Smooth muscle cell (in vitro differentiated cells): ENCODE data around the gene C1R. TPM values are rescaled to one million over a fixed set of nuclear protein-coding genes. Genes with fewer than 3 reads are reported as not detected.
"Not testable (repeated sequence)": the region's sequence is repeated elsewhere in the genome, so short reads cannot be mapped to it uniquely, and the experiment has no call there.

Experiments
- DNase-seq: peaks from one replicate; lab custom pipeline; 2025; ENCODE audit not compliant: unreplicated experiment; lab: John Stamatoyannopoulos, UW
- H2AFZ ChIP-seq: fragments of 200-600 bp; sonication (generic); 2 replicates; pipeline ENCODE4 v1.6.0; 2016; ENCODE audit warnings: antibody characterized with exemption, low read depth, mild to moderate bottlenecking
- H3F3A ChIP-seq: fragments of 200-600 bp; sonication (generic); 2 replicates; pipeline ENCODE4 v1.6.0; 2017; ENCODE audit warnings: antibody characterized with exemption, low read depth
- H3K27ac ChIP-seq: fragments of 200-600 bp; sonication (generic); 2 replicates; pipeline ENCODE4 v1.5.1; 2016; ENCODE audit warnings: low read depth, mild to moderate bottlenecking
- H3K27me3 ChIP-seq: fragments of 200-600 bp; sonication (generic); 2 replicates; pipeline ENCODE4 v1.6.1; 2016; ENCODE audit warnings: low read depth, mild to moderate bottlenecking
- H3K36me3 ChIP-seq: fragments of 200-600 bp; sonication (generic); 2 replicates; pipeline ENCODE4 v1.5.1; 2016; ENCODE audit warnings: low read depth
- H3K4me1 ChIP-seq: fragments of 200-600 bp; sonication (generic); 2 replicates; pipeline ENCODE4 v1.5.1; 2016; ENCODE audit warnings: low read depth
- H3K4me2 ChIP-seq: fragments of 200-600 bp; sonication (generic); 2 replicates; pipeline ENCODE4 v1.6.0; 2016; ENCODE audit warnings: mild to moderate bottlenecking
- H3K4me3 ChIP-seq: fragments of 200-600 bp; sonication (generic); 2 replicates; pipeline ENCODE4 v1.5.1; 2016; ENCODE audit warnings: mild to moderate bottlenecking
- H3K79me2 ChIP-seq: fragments of 200-600 bp; sonication (generic); 2 replicates; pipeline ENCODE4 v1.6.0; 2016; ENCODE audit warnings: low read depth, mild to moderate bottlenecking
- H3K9ac ChIP-seq: fragments of 200-600 bp; sonication (generic); 2 replicates; pipeline ENCODE4 v1.6.0; 2016; ENCODE audit warnings: low read depth
- H3K9me3 ChIP-seq: fragments of 200-600 bp; sonication (generic); replicated peaks from 2 replicates; pipeline ENCODE4 v1.5.1; 2016; ENCODE audit warnings: low read depth
- H4K20me1 ChIP-seq: fragments of 200-600 bp; sonication (generic); 2 replicates; pipeline ENCODE4 v1.6.0; 2016; ENCODE audit warnings: low read depth
- CTCF ChIP-seq: fragments of 200-600 bp; sonication (generic); IDR thresholded peaks from 2 replicates; pipeline ENCODE4 v1.5.1; 2017; ENCODE audit warnings: borderline replicate concordance, mild to moderate bottlenecking, antibody characterized with exemption; ENCODE audit not compliant: insufficient read depth, poor library complexity, severe bottlenecking
- WGBS: methylation state at CpG from one replicate; pipeline ENCODE4 v1.1.7; 2016; ENCODE audit warnings: low lambda C conversion rate; 5-methylcytosine and 5-hydroxymethylcytosine counted together
- polyA plus RNA-seq: library from polyadenylated mRNA; unstranded; fragments of >200 nt; fragmentation: Nextera tagmentation; extraction: Ambion mirVana; gene quantifications from 2 replicates; pipeline ENCODE4 v1.2.1, GENCODE V29; 2016
- total RNA-seq: library from RNA; depleted of rRNA; stranded (reverse); fragments of >200 nt; gene quantifications from 2 replicates; pipeline ENCODE4 v1.2.3, GENCODE V29; 2014

The C1R gene
- total and polyA plus RNA-seq, 2 experiments from 2014 or later, result 51.2 to 83.8 TPM

GRCh38 chr12:7108796-7109571, 16.7 kb upstream of the C1R start, which contains the start of gene C1RL:
Gene C1RL, minus strand, starts transcription at chr12:7109214. Its CDS starts 34 bp downstream, at chr12:7109180.
- WGBS, result 24% methylated on average over 20 of the region's 23 CpGs
- Histone ChIP-seq H3K9ac (peak within 1 kb of the TSS; percentile 82), H3K4me2 (peak within 1 kb of the TSS; percentile 99), H3K9me3 (no peaks in the 10 kb centered on the region), H3K27me3 (no peaks in the 10 kb centered on the region), H3K4me3 (peak within 1 kb of the TSS; percentile 83), H3K4me1 (no peaks in the 10 kb centered on the region), H3F3A (no peaks in the 10 kb centered on the region), H3K36me3 (no peaks in the 10 kb centered on the region), H2AFZ (peak within 1 kb of the TSS; percentile 96), H3K27ac (peak within 1 kb of the TSS; percentile 52), H4K20me1 (peaks cover 5% of the 10 kb centered on the region), H3K79me2 (peaks cover 14% of the 10 kb centered on the region)
- peak; percentile 94 for TF ChIP-seq CTCF
- DNase-seq, result peak; percentile 61

GRCh38 chr12:7108003-7108795, 16.0 kb upstream of the C1R start:
- no peak for TF ChIP-seq CTCF
- Histone ChIP-seq H3K36me3 (no peaks in the 10 kb centered on the region), H3K4me1 (no peaks in the 10 kb centered on the region), H3K9ac (peak overlapping the region; percentile 82), H3F3A (no peaks in the 10 kb centered on the region), H3K4me3 (peak overlapping the region; percentile 83), H4K20me1 (no peaks in the 10 kb centered on the region), H3K27me3 (no peaks in the 10 kb centered on the region), H3K9me3 (no peaks in the 10 kb centered on the region), H2AFZ (peak overlapping the region; percentile 96), H3K4me2 (peak overlapping the region; percentile 99), H3K79me2 (peaks cover 14% of the 10 kb centered on the region), H3K27ac (peak overlapping the region; percentile 52)
- DNase-seq, result peak; percentile 14
- 19% methylated on average over 27 of the region's 30 CpGs for WGBS

GRCh38 chr12:7107636-7108002, 15.4 kb upstream of the C1R start:
- Histone ChIP-seq H3K4me3 (peak overlapping the region; percentile 83), H3K9me3 (no peaks in the 10 kb centered on the region), H2AFZ (peak overlapping the region; percentile 96), H3K4me1 (no peaks in the 10 kb centered on the region), H3K9ac (no peak overlapping the region), H3K79me2 (peaks cover 14% of the 10 kb centered on the region), H3F3A (no peaks in the 10 kb centered on the region), H4K20me1 (peaks cover 1% of the 10 kb centered on the region), H3K4me2 (peak overlapping the region; percentile 99), H3K27me3 (no peaks in the 10 kb centered on the region), H3K36me3 (no peaks in the 10 kb centered on the region), H3K27ac (peak overlapping the region; percentile 52)
- WGBS, result 76% methylated on average over 3 of the region's 3 CpGs
- no peak for DNase-seq
- no peak for TF ChIP-seq CTCF

- not testable (repeated sequence) for H3K9me3 ChIP-seq
- WGBS, result 98% methylated on average over 5 of the region's 5 CpGs
- H3K79me2 ChIP-seq, result peaks cover 14% of the 10 kb centered on the region
Measured at GRCh38 chr12:7107181-7107580, 14.9 kb upstream of the C1R start.

More at GRCh38 chr12:7107181-7107580, 14.9 kb upstream of the C1R start:
- not testable (repeated sequence) for H4K20me1 ChIP-seq, H2AFZ ChIP-seq, H3K27me3 ChIP-seq, H3K27ac ChIP-seq, H3K9ac ChIP-seq, H3K36me3 ChIP-seq, DNase-seq, H3K4me1 ChIP-seq, H3K4me2 ChIP-seq, H3F3A ChIP-seq
- peak overlapping the region; percentile 83 for H3K4me3 ChIP-seq
